Stimulated activated CD4-positive, alpha-beta T cell treated with anti-CD3 and anti-CD28 coated beads, Interleukin-1b, Interleukin-23, amount 100 ng/mL, for 24 hours (primary cell): Measurements from ENCODE around the gene POP4.

Source experiments
- DNase-seq, 4 experiments: peaks; one replicate each; pipeline ENCODE4 v3.0.0-alpha.2; 2020; ENCODE audit warnings: low read depth in 4 of 4, low spot score in 1 of 4

POP4 gene

GRCh38 chr19:29576761-29577648, 29.1 kb upstream of the POP4 start:
- peak in 2 of 4 experiments; percentile 29 to 32 for DNase-seq

GRCh38 chr19:29577649-29577963, 28.5 kb upstream of the POP4 start:
- no peak for DNase-seq

GRCh38 chr19:29578349-29578748, 27.7 kb upstream of the POP4 start:
- DNase-seq, result no peak

GRCh38 chr19:29579308-29579910, 26.7 kb upstream of the POP4 start:
- no peak for DNase-seq

GRCh38 chr19:29581398-29581797, 24.7 kb upstream of the POP4 start:
- DNase-seq, result no peak

- no peak for DNase-seq
Measured at GRCh38 chr19:29583196-29583999, 22.7 kb upstream of the POP4 start.

- no peak for DNase-seq
Measured at GRCh38 chr19:29586401-29586800, 19.7 kb upstream of the POP4 start.

- no peak for DNase-seq
Measured at GRCh38 chr19:29587059-29587458, 19.0 kb upstream of the POP4 start.

GRCh38 chr19:29587518-29587986, 18.5 kb upstream of the POP4 start:
- peak in 2 of 4 experiments; percentile 32 to 54 for DNase-seq

GRCh38 chr19:29588095-29588494, 18.0 kb upstream of the POP4 start:
- DNase-seq, result no peak

GRCh38 chr19:29590278-29590677, 15.8 kb upstream of the POP4 start:
- DNase-seq, result no peak

- no peak for DNase-seq
Measured at GRCh38 chr19:29591670-29592069, 14.4 kb upstream of the POP4 start.

- DNase-seq, result no peak
Measured at GRCh38 chr19:29593869-29594268, 12.2 kb upstream of the POP4 start.

- DNase-seq, result no peak
Measured at GRCh38 chr19:29596080-29596727, 9.9 kb upstream of the POP4 start.

GRCh38 chr19:29596885-29597525, 9.1 kb upstream of the POP4 start:
- DNase-seq, result no peak

GRCh38 chr19:29598036-29598435, 8.0 kb upstream of the POP4 start:
- DNase-seq, result no peak

GRCh38 chr19:29598496-29598895, 7.6 kb upstream of the POP4 start:
- no peak for DNase-seq

GRCh38 chr19:29603308-29603707, 2.8 kb upstream of the POP4 start:
- DNase-seq, result no peak

- no peak for DNase-seq
Measured at GRCh38 chr19:29606420-29606747, 301 bp downstream of the POP4 start.

GRCh38 chr19:29609636-29610035, 3.6 kb downstream of the POP4 start:
- DNase-seq, result no peak

GRCh38 chr19:29610213-29610573, 4.1 kb downstream of the POP4 start:
- DNase-seq, result no peak
